Lower lobe of right lung (tissue), 2 donors: ENCODE results near the gene LTA. TPM values are rescaled to one million over a fixed set of nuclear protein-coding genes. Genes with fewer than 3 reads are reported as not detected.

Experiments used
- ATAC-seq, 2 donors: fragments of 200-7000 bp; cut with Tn5 transposase; one replicate each; pipeline ENCODE4 v1.9.1; 2020 to 2022; ENCODE audit warnings: mild to moderate bottlenecking in 2 of 2, moderate library complexity in 2 of 2
- DNase-seq: peaks from one replicate; pipeline ENCODE4 v3.0.0-alpha.2; 2020
- H3K27ac ChIP-seq: fragments of 200-600 bp; one replicate; pipeline ENCODE4 v1.8.0; 2022
- H3K27me3 ChIP-seq: fragments of 200-600 bp; one replicate; pipeline ENCODE4 v1.8.0; 2022; ENCODE audit warnings: low read depth
- H3K36me3 ChIP-seq: fragments of 200-600 bp; one replicate; pipeline ENCODE4 v1.8.0; 2022; ENCODE audit warnings: mild to moderate bottlenecking
- H3K4me1 ChIP-seq: fragments of 200-600 bp; one replicate; pipeline ENCODE4 v1.8.0; 2022
- H3K4me3 ChIP-seq: fragments of 200-600 bp; one replicate; pipeline ENCODE4 v1.8.0; 2022; ENCODE audit warnings: mild to moderate bottlenecking
- H3K9me3 ChIP-seq: fragments of 200-600 bp; one replicate; pipeline ENCODE4 v1.8.0; 2022
- intact Hi-C: fragments of 100-400 bp; cut with DNase I; formaldehyde crosslinking; loops from one replicate; pipeline ENCODE4 v1.11.0; 2022
- total RNA-seq: library from RNA; stranded (reverse); fragmentation: NEBNext Ultra II Directional; extraction: Animal tissue kit (Norgen Biotek cat#: 25700); gene quantifications from one replicate; pipeline ENCODE4 v1.2.1, GENCODE V29; 2021
- TF ChIP-seq, protein P1 (sequence below): fragments of 200-600 bp; IDR thresholded peaks from one replicate; pipeline ENCODE4 v1.8.0; 2022; ENCODE audit warnings: antibody characterized with exemption, mild to moderate bottlenecking
- donor health status: DM: no; HTN: yes; CAD: no; lungs with severe emphysema.

LTA gene
- total RNA-seq, 1 donor from 2014 or later, result not detected

DNA sequence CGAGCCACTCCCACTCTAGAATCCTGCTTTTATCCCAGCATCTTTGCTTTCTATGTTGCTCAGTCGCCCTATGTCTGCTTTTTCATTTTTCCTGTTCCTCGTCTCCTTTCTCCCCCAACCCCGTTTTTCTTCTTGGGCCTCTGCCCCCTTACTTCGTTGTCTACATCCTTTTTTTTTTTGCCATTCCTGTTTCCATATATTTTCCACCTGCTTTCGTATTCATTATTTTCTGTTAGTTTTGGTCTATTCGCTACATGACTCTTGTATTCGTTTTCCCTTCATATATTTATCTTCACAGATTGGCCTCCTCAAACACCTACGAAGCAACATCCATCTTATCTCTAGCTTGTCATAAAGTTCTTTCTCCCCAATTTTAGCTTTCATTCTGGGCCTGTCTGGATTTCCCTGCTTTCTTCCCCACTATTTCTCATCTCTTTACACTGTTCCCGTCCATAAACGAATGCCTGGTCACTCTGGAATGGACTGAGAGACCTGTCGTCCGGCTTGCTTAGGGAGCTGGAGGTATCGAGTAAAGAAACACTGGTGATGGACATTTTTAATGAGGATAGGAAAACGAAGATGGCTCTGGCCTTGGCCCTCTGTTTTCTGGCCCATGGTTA, 49.3 kb downstream of the LTA start:
- ATAC-seq, result no peak
- intact Hi-C loops, result no loop called here
- Histone ChIP-seq H3K4me1 (peaks cover 22% of the 10 kb centered on the region), H3K27ac (peak overlapping the region; percentile 97), H3K4me3 (peak overlapping the region; percentile 80), H3K36me3 (peaks cover 42% of the 10 kb centered on the region), H3K9me3 (no peaks in the 10 kb centered on the region), H3K27me3 (no peaks in the 10 kb centered on the region)
- TF ChIP-seq, protein P1, sequence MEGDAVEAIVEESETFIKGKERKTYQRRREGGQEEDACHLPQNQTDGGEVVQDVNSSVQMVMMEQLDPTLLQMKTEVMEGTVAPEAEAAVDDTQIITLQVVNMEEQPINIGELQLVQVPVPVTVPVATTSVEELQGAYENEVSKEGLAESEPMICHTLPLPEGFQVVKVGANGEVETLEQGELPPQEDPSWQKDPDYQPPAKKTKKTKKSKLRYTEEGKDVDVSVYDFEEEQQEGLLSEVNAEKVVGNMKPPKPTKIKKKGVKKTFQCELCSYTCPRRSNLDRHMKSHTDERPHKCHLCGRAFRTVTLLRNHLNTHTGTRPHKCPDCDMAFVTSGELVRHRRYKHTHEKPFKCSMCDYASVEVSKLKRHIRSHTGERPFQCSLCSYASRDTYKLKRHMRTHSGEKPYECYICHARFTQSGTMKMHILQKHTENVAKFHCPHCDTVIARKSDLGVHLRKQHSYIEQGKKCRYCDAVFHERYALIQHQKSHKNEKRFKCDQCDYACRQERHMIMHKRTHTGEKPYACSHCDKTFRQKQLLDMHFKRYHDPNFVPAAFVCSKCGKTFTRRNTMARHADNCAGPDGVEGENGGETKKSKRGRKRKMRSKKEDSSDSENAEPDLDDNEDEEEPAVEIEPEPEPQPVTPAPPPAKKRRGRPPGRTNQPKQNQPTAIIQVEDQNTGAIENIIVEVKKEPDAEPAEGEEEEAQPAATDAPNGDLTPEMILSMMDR, result no peak
- no peak for DNase-seq

DNA sequence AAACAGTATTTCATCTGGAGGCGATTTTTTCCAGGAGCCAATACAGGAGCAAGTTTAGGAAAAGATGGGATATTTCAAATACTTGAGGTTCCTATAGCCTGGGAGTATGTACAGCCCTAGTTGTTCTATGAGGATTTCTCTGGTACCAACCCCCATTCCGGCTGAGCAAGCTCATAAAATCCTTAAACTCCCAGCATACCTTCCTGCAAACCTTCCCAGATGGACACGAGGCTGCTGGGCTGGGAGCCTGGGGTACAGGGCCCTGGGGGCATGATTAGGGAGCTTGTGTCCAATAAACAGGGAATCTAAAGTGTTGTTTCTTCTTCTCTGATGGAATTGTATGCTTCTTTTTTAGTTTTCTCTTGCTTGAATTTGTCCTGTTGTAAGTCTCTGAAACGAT, 49.9 kb downstream of the LTA start:
- ATAC-seq, result no peak
- no peaks in the 10 kb centered on the region for H3K27me3 ChIP-seq
- H3K4me1 ChIP-seq, result peaks cover 22% of the 10 kb centered on the region
- peak overlapping the region; percentile 97 for H3K27ac ChIP-seq
- DNase-seq, result no peak
- intact Hi-C loops, result no loop called here
- peak overlapping the region; percentile 80 for H3K4me3 ChIP-seq
- H3K36me3 ChIP-seq, result peaks cover 48% of the 10 kb centered on the region
- H3K9me3 ChIP-seq, result no peaks in the 10 kb centered on the region
- TF ChIP-seq, protein P1, result no peak

DNA sequence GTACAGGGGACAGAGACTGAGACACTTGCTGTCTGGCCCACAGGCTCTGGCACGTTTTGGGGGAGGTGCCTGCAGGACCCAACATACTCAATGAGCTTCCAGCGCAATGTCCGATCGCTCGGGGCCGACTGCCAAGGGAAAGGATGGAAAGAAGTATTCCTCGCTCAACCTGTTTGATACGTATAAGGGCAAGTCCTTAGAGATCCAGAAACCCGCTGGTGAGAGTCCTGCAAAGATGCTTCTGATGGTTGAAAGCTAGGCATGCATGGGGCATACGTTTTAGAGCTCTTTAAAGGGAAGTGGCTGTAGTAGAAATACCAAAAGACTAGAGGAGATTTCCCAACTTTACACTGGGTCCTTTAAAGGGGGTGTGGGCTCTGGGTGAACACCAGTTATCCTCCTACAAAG, 50.6 kb downstream of the LTA start:
- no peaks in the 10 kb centered on the region for H3K27me3 ChIP-seq
- H3K4me3 ChIP-seq, result no peak overlapping the region
- H3K36me3 ChIP-seq, result peaks cover 55% of the 10 kb centered on the region
- intact Hi-C loops, result no loop called here
- peak; percentile 66 for DNase-seq
- ATAC-seq, result no peak
- TF ChIP-seq, protein P1, result no peak
- H3K9me3 ChIP-seq, result no peaks in the 10 kb centered on the region
- H3K27ac ChIP-seq, result peak overlapping the region; percentile 97
- peaks cover 22% of the 10 kb centered on the region for H3K4me1 ChIP-seq

Other genes starting within 250 kb of the LTA start
- 2,736 TPM for gene HLA-B, start 215.1 kb upstream of the LTA start, total RNA-seq
- 33.1 TPM for gene MICA, start 168.7 kb upstream of the LTA start, total RNA-seq
- 13.8 TPM for gene MICB, start 74.1 kb upstream of the LTA start, total RNA-seq
- gene MCCD1, start 43.3 kb upstream of the LTA start, total RNA-seq, result not detected
- 265 TPM for gene DDX39B, start 30.3 kb upstream of the LTA start, total RNA-seq
- gene ATP6V1G2, start 25.7 kb upstream of the LTA start, total RNA-seq, result 1.6 TPM
- 17.8 TPM for gene NFKBIL1, start 24.7 kb upstream of the LTA start, total RNA-seq
- gene TNF, start 3.3 kb downstream of the LTA start, total RNA-seq, result 4.5 TPM
- gene LTB, start 10.1 kb downstream of the LTA start, total RNA-seq, result 10.0 TPM
- gene LST1, start 14.0 kb downstream of the LTA start, total RNA-seq, result 127 TPM
- 2.6 TPM for gene NCR3, start 20.7 kb downstream of the LTA start, total RNA-seq
- gene AIF1, start 42.9 kb downstream of the LTA start, total RNA-seq, result 109 TPM
- gene PRRC2A, start 48.4 kb downstream of the LTA start, total RNA-seq, result 133 TPM
- gene BAG6, start 80.4 kb downstream of the LTA start, total RNA-seq, result 253 TPM
- 1.6 TPM for gene APOM, start 83.6 kb downstream of the LTA start, total RNA-seq
- gene C6orf47, start 88.5 kb downstream of the LTA start, total RNA-seq, result 24.7 TPM
- 15.4 TPM for gene GPANK1, start 92.7 kb downstream of the LTA start, total RNA-seq
- gene CSNK2B, start 93.8 kb downstream of the LTA start, total RNA-seq, result 117 TPM
- gene LY6G5B, start 97.7 kb downstream of the LTA start, total RNA-seq, result 11.0 TPM
- gene LY6G5C, start 108.8 kb downstream of the LTA start, total RNA-seq, result 2.9 TPM
- gene ABHD16A, start 131.0 kb downstream of the LTA start, total RNA-seq, result 56.4 TPM
- gene LY6G6F, start 134.6 kb downstream of the LTA start, total RNA-seq, result 0.97 TPM
- gene LY6G6D, start 143.1 kb downstream of the LTA start, total RNA-seq, result not detected
- gene LY6G6C, start 149.5 kb downstream of the LTA start, total RNA-seq, result not detected
- 2.6 TPM for gene MPIG6B, start 151.1 kb downstream of the LTA start, total RNA-seq
- gene DDAH2, start 157.0 kb downstream of the LTA start, total RNA-seq, result 67.0 TPM
- gene CLIC1, start 164.2 kb downstream of the LTA start, total RNA-seq, result 310 TPM
- 14.9 TPM for gene MSH5, start 167.7 kb downstream of the LTA start, total RNA-seq
- 1.2 TPM for gene SAPCD1, start 190.4 kb downstream of the LTA start, total RNA-seq
- gene VWA7, start 205.0 kb downstream of the LTA start, total RNA-seq, result 4.2 TPM
- 44.1 TPM for gene VARS1, start 223.5 kb downstream of the LTA start, total RNA-seq
- gene LSM2, start 234.7 kb downstream of the LTA start, total RNA-seq, result 30.5 TPM
- 2.5 TPM for gene HSPA1L, start 243.0 kb downstream of the LTA start, total RNA-seq
- gene HSPA1A, start 243.3 kb downstream of the LTA start, total RNA-seq, result 230 TPM